GM18507 (cell line): ENCODE data around the gene CARD11.
"Not testable (repeated sequence)": the region's sequence is repeated elsewhere in the genome, so short reads cannot be mapped to it uniquely, and the experiment has no call there.

ENCODE experiments used
- DNase-seq: peaks from one replicate; pipeline ENCODE4 v3.0.0; 2011; ENCODE audit warnings: low read depth; ENCODE audit not compliant: insufficient read length; ENCODE audit errors: extremely low spot score
- FAIRE-seq: peaks from 2 replicates; lab custom pipeline; 2011; peaks lifted over from hg19 to GRCh38; lab: Jason Lieb, UNC

Gene CARD11

DNA sequence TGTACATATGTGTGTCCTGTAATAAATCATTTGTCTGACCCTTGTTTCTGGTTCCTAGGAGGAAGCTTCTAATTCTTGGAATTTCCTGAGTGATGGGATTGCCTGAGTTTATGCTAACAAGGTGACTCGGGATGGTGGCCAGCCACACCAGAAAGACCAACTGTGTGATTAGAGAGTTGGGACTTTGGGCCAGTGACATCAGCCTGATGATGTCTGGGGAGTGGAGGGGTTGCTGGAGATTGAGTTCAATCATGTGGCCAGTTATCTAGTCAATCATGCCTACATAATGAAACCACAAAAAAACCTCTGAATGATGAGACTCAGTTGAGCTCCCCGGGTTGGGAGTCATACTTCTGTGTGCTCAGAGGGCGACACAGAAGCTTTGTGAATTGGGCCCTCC lies 23.5 kb upstream of the CARD11 start:
- FAIRE-seq: no peak
- DNase-seq: no peak

DNA sequence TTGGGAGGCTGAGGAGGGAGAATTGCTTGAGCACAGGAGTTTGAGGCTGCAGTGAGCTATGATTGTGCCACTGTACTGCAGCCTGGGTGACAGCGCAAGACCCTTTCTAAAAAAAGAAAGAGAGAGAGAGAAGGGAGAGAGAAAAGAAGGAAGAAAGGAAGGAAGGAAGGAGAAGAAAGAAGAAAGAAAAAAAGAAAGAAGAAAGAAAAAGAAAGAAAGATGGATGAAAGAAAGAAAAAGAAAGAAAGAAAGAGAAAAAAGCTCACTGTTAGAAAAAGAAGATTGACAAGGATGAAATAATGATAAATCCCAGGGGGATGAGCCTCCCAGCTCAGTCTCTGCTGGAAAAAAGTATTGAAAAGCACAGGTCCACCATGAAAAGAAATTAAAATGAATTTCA lies 22.8 kb upstream of the CARD11 start:
- FAIRE-seq (no peak), DNase-seq (no peak)

DNA sequence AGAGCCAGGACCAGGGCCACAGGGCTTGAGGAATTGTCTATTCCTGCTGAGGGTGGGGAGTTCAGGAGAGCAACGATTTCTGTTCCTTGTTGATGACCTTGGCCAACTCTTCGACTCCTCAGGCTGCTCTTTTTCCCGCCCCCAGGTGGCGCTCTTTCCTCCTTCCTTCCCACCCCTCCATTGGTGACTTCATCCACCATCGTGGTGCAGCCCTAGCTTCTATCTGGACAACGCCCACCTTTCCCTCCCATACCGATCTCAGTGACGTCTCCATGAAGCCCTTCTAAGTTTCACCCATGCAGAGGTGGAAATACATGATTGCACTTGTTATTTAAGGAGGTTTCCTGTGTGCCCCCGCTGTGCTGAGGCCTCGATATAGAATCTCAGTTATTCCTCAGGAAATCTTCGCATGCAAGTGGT lies 22.1 kb upstream of the CARD11 start:
- DNase-seq (no peak), FAIRE-seq (peak; percentile 84)

DNA sequence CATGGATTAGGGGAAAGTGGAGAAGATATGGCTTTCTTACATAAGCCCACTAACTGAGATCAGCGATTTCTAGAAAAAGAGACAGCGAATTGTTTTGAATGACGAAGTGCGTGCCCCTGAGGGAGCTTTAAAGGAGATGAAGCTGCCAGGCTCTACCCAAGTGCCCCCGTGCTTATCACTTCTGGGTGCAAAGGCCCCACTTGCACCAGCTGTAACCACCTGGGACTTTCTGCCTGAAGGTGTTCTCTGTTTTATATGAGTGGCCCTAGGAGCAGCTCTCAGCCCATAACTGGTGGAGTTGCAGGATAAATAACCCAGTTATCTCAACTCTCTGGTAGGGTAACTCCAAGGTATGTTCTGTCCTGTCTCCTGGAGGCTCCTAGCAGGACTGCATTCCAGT lies 20.4 kb upstream of the CARD11 start:
- no peak for DNase-seq
- no peak for FAIRE-seq

DNA sequence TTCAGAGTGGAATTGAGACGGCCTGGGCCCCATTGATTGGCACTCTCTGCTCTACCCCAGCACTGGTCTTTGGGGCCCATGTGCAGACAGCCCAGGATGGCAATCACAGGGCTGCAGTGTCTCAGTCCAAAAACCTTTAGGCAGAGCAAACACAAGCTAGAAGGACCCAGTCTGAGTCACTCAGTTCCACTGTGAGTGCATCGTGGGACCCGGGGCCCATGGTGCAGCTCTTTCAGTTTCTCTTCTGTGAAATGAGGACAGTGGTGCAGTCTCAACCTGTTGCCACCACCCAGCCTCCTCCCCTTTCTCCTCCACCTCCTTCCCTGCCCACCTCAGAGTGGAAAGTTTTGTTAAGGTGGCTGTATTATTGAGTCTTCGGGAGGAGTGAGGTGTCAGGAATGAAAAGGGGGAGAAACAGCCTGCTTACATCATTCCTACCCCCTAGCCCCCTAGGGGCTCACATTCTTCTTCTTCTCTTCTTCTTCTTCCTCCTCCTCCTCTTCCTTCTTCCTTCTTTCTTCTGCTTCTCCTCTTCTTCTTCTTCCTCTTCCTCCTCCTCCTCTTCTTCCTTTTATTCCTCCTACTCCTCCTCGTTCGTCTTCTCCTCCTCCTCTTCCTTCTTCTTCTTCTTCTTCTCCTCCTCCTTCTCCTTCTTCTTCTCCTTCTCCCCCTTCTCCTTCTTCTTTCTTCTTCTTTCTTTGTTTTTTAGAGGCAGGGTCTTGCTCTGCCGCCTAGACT lies 19.5 kb upstream of the CARD11 start:
- DNase-seq (no peak), FAIRE-seq (peak; percentile 91)

DNA sequence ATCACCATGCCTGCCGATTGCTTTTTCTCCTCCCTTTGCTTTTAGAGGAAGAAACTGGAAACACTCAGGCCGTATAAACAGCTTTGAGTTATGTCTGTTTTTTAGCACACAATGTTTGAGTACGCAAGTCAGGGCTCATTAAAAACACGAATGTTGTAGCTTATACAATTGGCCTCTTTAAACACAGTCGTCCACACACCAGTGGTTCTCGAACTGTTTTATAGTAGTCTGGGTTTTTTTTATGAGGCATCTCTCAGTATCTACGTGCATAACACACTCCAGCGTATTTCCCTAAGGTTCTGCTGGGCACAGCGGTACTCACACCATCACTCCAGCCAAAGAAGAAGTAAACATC lies 13.4 kb upstream of the CARD11 start:
- no peak for FAIRE-seq

DNA sequence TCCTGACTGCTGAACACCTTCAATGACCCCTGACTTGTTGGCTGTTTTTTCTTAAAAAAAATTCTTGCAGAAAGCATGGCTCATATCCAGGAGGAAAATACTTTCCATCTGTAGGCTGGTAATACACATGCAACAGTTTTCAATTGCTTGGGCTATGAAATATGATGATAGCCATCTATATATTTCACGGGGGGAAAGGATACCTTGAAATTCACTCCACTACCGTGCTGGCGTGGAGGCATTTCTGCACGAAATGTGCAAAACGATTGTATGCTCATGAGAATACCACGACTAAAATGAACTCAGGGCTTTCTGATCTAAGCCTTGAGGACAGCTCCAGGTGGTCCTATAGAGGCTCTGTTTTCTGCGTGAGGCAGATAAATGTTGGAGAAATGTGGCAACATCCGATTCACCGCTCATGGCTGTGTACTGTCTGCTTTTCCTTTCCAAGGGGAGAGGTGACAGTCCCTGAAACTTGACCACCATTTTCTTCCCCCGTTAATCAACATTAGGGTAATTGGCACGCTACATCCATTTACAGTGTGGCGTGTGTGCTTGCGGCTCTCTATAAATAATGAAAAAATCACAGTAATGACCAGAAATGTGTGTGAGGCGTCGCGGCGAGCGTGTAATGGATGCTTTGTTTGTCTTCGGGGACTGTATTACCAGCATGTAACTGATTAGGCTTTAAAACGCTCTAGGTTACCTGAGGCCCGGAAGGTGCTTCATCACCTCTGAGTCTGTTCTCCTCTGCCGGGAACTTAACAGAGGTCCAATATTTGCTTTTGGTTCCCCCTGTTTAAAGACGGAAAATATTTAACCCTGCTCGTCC lies 12.8 kb upstream of the CARD11 start:
- FAIRE-seq: no peak

More for the DNA sequence above, 13.4 kb upstream of the CARD11 start:
- DNase-seq: no peak

DNA sequence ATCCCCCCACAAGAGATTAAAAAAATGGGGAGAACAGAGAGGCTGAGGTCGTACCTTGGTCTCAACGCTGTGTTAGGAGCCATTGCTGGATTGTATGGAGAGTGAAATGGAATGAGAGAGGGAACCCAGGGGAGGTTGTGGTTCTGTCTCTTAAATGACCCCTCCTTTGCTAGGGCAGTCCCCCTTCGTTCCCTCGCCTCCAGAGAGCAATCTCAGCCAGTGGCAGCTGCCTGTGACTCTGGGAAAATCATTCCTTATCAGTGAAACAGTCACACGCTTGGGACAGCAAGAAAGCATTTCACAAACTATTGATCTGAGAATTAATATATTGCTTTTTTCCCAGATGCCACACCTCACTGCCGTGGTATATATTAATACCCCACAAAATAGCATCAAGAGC lies 12.0 kb upstream of the CARD11 start:
- FAIRE-seq (no peak), DNase-seq (no peak)

More for the DNA sequence above, 12.8 kb upstream of the CARD11 start:
- no peak for DNase-seq

DNA sequence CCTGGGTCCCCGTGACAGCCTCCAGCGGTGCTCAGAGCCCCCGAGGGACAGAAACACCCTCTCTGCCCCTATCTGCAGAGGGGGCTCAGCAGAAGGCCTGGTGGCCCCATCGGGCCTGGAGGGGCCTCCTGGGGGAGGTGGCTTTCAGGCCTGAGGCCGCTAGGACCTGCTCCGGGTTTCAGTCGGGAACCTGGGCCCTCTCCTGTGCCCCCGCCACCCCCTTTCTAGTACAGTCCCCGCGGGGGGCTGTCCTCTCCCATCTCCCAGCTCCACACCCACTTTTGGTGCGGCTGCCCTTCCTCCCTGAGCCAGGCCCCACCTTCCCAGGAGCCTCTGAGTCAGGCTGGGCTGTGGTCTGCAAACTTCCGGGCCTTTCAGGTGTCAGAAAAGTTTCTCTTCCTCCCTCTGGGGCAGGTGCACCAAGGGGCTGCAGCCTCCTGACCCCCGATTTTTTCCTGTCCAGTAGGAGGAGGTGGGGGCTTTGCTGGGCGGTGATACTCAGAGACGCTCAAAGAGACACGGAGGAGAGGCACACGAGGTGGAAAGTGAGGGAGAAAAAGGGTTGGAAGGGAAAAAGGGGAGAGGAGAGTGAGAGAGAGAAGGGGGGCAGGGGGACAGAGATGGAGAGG lies 692 bp downstream of the CARD11 start:
- FAIRE-seq: peak; percentile 91

DNA sequence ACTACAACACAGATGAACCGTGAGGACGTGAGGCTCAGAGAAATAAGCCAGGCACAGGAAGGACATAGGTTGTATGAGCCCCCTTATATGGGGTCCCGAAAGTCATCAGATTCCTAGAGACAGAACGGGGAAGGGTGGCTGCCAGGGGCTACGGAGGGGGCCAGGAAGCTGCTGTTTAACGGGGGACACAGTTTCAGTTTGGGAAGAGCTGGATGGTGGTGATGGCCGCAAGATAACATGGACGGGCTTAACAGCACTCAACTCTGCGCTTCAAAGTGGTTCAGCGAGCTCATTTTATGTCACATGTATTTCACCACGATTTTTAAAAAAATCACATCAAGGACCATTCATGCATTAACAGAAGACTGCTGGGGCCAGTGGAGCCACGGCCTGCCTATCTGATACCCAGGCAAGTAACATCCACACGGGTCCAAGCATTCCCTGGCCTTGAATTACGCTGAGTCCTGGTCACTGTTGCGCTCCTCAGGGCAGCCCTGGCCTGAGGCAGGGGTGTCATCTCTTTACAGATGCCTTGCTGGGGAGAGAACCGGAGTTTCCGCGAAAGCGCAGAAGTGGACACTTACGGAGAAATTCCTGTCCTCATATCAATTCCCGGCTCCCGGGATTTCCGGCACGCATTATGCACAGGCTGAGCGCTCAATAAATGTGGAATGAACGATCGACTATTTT lies 1.5 kb downstream of the CARD11 start:
- FAIRE-seq: peak; percentile 56
- DNase-seq: no peak

More for the DNA sequence above, 692 bp downstream of the CARD11 start:
- DNase-seq: peak; percentile 54

DNA sequence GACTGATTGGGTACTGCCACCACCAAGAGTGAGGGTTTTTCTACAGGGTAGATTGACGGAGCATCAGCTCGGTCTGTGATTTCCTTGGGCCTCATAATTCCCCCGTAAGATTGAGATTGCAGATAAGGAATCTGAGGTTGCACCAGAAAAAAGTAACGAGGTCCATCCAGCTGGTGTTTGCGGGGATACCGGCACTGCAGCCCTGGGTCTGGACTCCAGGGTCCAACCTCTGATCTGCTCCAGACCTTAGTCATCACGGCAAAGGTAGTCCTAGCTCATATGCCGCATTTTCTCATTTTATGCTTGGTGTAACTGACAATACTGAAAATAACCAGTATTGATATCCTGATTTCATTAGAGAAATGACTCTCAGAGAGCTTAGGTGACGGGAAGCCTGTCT lies 3.9 kb downstream of the CARD11 start:
- FAIRE-seq: peak; percentile 59
- DNase-seq: no peak

DNA sequence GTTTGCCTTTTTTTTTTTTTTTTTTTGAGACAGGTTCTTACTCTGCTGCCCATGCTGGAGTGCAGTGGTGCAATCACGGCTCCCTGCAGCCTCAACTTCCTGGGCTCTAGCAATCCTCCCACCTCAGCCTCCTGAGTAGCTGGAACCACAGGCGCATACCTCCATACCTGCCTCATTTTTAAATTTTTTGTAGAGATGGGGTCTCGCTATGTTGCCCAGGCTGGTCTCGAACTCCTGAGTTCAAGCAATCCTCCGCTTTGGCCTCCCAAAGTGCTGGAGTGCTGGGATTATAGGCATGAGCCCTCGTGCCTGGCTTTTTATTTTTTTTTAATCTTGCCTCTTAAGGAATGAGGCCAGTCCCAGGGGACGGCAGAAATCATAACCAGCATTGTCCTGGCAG lies 5.7 kb downstream of the CARD11 start:
- FAIRE-seq, DNase-seq: not testable (repeated sequence)

DNA sequence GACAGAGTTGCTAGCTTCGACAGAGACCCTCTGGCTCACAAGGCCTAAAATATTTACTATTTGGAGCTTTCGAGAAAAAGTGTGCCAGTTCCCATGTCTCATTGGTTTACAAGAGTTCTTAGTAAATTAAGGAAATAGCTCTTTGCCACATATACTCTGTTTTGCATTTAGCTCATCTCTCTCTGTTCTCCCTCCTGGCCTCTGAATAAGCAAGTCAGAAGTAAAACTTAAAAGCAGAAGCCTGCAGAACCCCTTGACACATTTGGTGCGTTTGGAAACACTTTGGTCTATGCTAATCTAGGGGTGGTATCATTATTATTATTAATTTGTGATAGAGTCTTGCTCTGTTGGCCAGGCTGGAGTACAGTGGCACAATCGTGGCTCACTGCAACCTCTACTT lies 6.4 kb downstream of the CARD11 start:
- FAIRE-seq (no peak), DNase-seq (no peak)

DNA sequence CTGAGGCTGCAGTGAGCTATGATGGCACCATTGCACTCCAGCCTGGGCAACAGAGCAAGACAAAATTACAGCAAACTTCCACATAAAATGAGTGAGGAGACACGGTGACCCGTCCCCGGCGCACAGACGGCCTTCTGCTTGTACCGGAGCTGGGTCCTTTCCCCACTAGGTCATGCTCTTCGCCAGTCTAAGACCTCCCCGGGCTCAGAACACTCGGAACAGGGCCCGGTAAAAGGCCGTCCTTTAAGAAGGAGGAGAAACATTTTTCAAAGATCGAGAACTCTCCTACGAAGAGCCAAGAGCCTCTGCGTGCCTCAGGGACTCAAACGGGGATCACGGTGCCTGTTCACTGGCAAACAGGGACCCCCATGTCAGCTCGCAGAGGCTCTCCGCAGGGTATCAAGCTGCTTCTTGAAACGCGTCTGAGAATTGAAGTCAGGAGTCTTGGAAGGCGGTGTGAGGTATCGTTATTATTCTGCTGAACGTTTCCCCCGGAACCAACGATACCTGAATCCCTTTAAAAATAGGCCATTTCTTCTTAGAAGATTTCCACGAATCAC lies 9.0 kb downstream of the CARD11 start:
- FAIRE-seq (no peak), DNase-seq (no peak)

DNA sequence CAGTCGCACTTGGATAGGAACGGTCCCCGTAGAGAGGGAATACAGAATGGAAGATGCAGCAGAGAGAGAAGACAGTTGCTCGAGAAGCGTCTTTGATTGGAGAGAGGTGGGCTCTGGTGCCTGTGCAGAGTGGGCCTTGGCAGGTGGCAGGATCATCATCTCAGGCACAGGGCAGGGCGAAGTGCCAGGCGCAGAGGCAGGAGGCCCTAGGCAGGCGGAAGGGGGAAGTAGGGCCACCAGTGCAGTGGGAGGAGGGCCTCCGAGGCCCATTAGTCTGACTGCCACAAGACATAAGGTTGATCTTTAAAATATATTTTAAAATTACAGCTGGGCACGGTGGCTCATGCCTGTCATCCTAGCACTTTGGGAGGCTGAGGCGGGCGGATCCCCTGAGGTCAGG lies 10.1 kb downstream of the CARD11 start:
- no peak for DNase-seq
- no peak for FAIRE-seq

DNA sequence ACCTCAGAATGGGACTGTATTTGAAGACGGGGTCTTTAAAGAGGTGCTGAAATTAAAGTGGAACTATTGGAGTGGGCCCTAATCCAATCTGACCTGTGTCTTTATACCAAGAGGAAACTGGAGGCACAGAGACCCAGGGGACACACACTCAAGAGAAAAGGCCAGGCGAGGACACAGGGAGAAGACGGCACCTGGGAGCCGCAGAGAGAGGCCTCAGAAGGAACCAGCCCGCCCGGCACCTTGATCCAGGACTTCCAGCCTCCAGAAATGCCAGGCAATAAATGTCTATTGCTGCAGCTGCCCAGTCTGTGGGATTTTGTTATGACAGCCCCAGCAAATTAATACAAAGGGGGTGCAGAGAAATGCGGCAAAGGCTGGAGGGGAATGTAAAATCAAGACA lies 10.5 kb downstream of the CARD11 start:
- DNase-seq (no peak), FAIRE-seq (no peak)

DNA sequence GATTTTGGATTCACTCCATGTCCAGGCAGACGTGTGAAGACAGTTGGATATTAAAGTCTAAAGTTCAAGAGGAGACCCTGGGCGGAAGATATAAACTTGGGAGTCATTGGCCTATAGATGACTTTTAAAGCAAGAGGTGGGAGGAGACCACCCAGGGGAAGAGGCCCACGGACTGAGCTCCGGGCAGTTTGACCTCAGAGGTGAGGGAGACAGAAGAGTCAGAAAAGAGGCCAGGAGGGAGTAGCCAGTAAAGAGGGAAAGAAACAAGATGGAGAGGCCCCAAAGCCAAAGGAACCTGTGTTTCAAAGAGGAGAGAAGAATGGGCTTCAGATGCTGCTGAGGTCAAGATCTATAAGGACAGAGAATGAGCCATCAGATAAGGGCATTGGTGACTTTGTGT lies 11.4 kb downstream of the CARD11 start:
- no peak for FAIRE-seq

DNA sequence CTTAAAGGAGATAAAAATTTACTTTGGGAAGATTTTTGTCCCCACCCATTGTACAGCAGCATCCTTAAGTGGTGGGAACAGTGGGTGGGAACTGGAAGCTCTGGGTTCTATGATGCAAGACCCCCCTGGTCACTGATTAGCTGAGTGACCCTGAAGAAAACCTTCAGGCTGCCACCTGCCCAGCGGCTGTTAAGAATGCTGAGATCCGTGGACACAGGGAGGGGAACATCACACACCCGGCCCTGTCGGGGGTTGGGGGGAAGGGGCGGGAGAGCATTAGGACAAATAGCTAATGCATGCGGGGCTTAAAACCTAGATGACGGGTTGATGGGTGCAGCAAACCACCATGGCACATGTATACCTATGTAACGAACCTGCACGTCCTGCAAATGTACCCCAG lies 14.5 kb downstream of the CARD11 start:
- FAIRE-seq (no peak), DNase-seq (no peak)

More for the DNA sequence above, 11.4 kb downstream of the CARD11 start:
- DNase-seq: no peak

DNA sequence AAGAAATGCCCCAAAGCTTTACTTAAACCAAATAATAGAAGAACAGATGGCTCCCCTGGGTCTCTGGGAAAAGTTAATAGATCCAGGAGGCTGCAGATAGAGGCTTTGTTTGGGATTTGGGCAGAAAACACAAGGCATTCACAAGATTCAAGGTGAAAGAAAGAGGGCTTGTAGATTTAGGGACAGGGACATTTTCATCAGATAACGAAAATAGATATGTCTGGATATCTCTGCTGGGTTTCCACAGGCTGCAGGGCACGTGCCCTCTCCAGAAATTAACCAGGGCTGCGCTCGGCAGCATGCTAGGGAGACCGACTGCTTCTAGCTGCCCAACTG lies 14.9 kb downstream of the CARD11 start:
- FAIRE-seq (no peak), DNase-seq (no peak)
